HEK293 (cell line): ENCODE data around the gene ZCCHC7.

ENCODE experiments used
- CTCF ChIA-PET: fragments of 350-600 bp; formaldehyde crosslinking; extraction: SDS; loops from one replicate; lab custom pipeline; 2021; ENCODE audit warnings: antibody characterized with exemption; lab: Yijun Ruan, JAX
- POLR2A ChIA-PET: fragments of 300-600 bp; formaldehyde crosslinking; extraction: SDS; loops from one replicate; lab custom pipeline; 2020; ENCODE audit warnings: antibody characterized with exemption, inconsistent platforms; lab: Yijun Ruan, JAX
- H3K27ac ChIP-seq: fragments of 200-500 bp; sonication (Bioruptor generic); 2 replicates; pipeline ENCODE4 v1.5.1; 2014; ENCODE audit warnings: low read depth, low read length, control low read depth, inconsistent platforms; ENCODE audit errors: extremely low read depth
- H3K36me3 ChIP-seq, 2 experiments: fragments of 200-500 bp in 1 of 2; sonication (Bioruptor generic) in 1 of 2; 1 replicate in 1 of 2; 2 replicates in 1 of 2; pipeline ENCODE4 v1.5.1; 2014 to 2017; ENCODE audit warnings: inconsistent platforms in 2 of 2, low read length in 2 of 2; ENCODE audit not compliant: control insufficient read depth in 2 of 2, insufficient read depth in 1 of 2
- H3K4me1 ChIP-seq: fragments of 200-500 bp; sonication (Bioruptor generic); 2 replicates; pipeline ENCODE4 v1.5.1; 2014; ENCODE audit warnings: mild to moderate bottlenecking, low read length, inconsistent platforms; ENCODE audit not compliant: control insufficient read depth, insufficient read depth
- H3K4me3 ChIP-seq: 2 replicates; pipeline ENCODE4 v1.5.1; 2011; ENCODE audit warnings: low read depth, mild to moderate bottlenecking, control low read depth, low read length, moderate library complexity
- H3K9me3 ChIP-seq: fragments of 200-500 bp; sonication (Bioruptor generic); 2 replicates; pipeline ENCODE4 v1.5.1; 2014; ENCODE audit warnings: low read depth, low read length, inconsistent platforms; ENCODE audit not compliant: control insufficient read depth, insufficient read depth
- EGR2 ChIP-seq: fragments of 450-650 bp; formaldehyde crosslinking; IDR thresholded peaks from 2 replicates; pipeline ENCODE4 v1.5.1; 2016; ENCODE audit warnings: low read depth, missing biosample characterization, missing genetic modification characterization
- ELK4 ChIP-seq: IDR thresholded peaks from 2 replicates; pipeline ENCODE4 v1.6.1; 2011; ENCODE audit warnings: mild to moderate bottlenecking, low read depth, low read length, borderline replicate concordance
- FEZF1 ChIP-seq: fragments of 450-650 bp; formaldehyde crosslinking; IDR thresholded peaks from 2 replicates; pipeline ENCODE4 v1.5.1; 2016; ENCODE audit warnings: missing biosample characterization, missing genetic modification characterization
- INSM2 ChIP-seq: fragments of 450-650 bp; formaldehyde crosslinking; IDR thresholded peaks from 2 replicates; pipeline ENCODE4 v1.5.1; 2016; ENCODE audit warnings: missing biosample characterization, missing genetic modification characterization
- OSR2 ChIP-seq: fragments of 450-650 bp; formaldehyde crosslinking; IDR thresholded peaks from 2 replicates; pipeline ENCODE4 v1.5.1; 2016; ENCODE audit warnings: missing biosample characterization, missing genetic modification characterization
- PRDM4 ChIP-seq: fragments of 450-650 bp; formaldehyde crosslinking; IDR thresholded peaks from 2 replicates; pipeline ENCODE4 v1.5.1; 2017; ENCODE audit warnings: missing biosample characterization, missing genetic modification characterization
- PRDM6 ChIP-seq: fragments of 450-650 bp; formaldehyde crosslinking; IDR thresholded peaks from 2 replicates; pipeline ENCODE4 v1.5.1; 2017; ENCODE audit warnings: missing biosample characterization, missing genetic modification characterization
- SP2 ChIP-seq: fragments of 450-650 bp; formaldehyde crosslinking; IDR thresholded peaks from 2 replicates; pipeline ENCODE4 v1.5.1; 2016; ENCODE audit warnings: missing biosample characterization, missing genetic modification characterization
- SP7 ChIP-seq: fragments of 450-650 bp; formaldehyde crosslinking; IDR thresholded peaks from 2 replicates; pipeline ENCODE4 v1.5.1; 2016; ENCODE audit warnings: missing biosample characterization, missing genetic modification characterization
- ZBTB17 ChIP-seq: fragments of 450-650 bp; formaldehyde crosslinking; IDR thresholded peaks from 2 replicates; pipeline ENCODE4 v1.5.1; 2016; ENCODE audit warnings: missing biosample characterization, missing genetic modification characterization
- ZFHX2 ChIP-seq: fragments of 450-650 bp; formaldehyde crosslinking; conservative IDR thresholded peaks from 2 replicates; pipeline ENCODE4 v1.5.1; 2016; ENCODE audit warnings: missing biosample characterization, missing genetic modification characterization
- ZFP41 ChIP-seq: fragments of 450-650 bp; formaldehyde crosslinking; IDR thresholded peaks from 2 replicates; pipeline ENCODE4 v1.5.1; 2016; ENCODE audit warnings: missing biosample characterization, missing genetic modification characterization, borderline replicate concordance
- ZNF146 ChIP-seq: fragments of 450-650 bp; formaldehyde crosslinking; IDR thresholded peaks from 2 replicates; pipeline ENCODE4 v1.5.1; 2016; ENCODE audit warnings: missing biosample characterization, missing genetic modification characterization
- ZNF157 ChIP-seq: fragments of 450-650 bp; formaldehyde crosslinking; IDR thresholded peaks from 2 replicates; pipeline ENCODE4 v1.5.1; 2016; ENCODE audit warnings: missing biosample characterization, missing genetic modification characterization
- ZNF266 ChIP-seq: fragments of 450-650 bp; formaldehyde crosslinking; IDR thresholded peaks from 2 replicates; pipeline ENCODE4 v1.5.1; 2016; ENCODE audit warnings: missing biosample characterization, missing genetic modification characterization, low read depth
- ZNF324 ChIP-seq: fragments of 450-650 bp; formaldehyde crosslinking; IDR thresholded peaks from 2 replicates; pipeline ENCODE4 v1.5.1; 2016; ENCODE audit warnings: missing biosample characterization, missing genetic modification characterization
- ZNF350 ChIP-seq: fragments of 450-650 bp; formaldehyde crosslinking; IDR thresholded peaks from 2 replicates; pipeline ENCODE4 v1.5.0; 2017; ENCODE audit warnings: missing biosample characterization, mild to moderate bottlenecking, missing genetic modification characterization
- ZNF544 ChIP-seq: fragments of 450-650 bp; formaldehyde crosslinking; IDR thresholded peaks from 2 replicates; pipeline ENCODE4 v1.5.0; 2017; ENCODE audit warnings: missing biosample characterization, missing genetic modification characterization
- ZNF596 ChIP-seq: fragments of 450-650 bp; IDR thresholded peaks from 2 replicates; pipeline ENCODE4 v1.5.0; 2018; ENCODE audit warnings: missing biosample characterization, mild to moderate bottlenecking, missing genetic modification characterization, moderate library complexity
- ZNF626 ChIP-seq: fragments of 450-650 bp; sonication (Bioruptor Pico); formaldehyde crosslinking; IDR thresholded peaks from 2 replicates; pipeline ENCODE4 v1.5.1; 2018; ENCODE audit warnings: missing biosample characterization, missing genetic modification characterization, inconsistent platforms
- ZNF701 ChIP-seq: fragments of 450-650 bp; formaldehyde crosslinking; IDR thresholded peaks from 2 replicates; pipeline ENCODE4 v1.5.1; 2016; ENCODE audit warnings: missing biosample characterization, missing genetic modification characterization
- ZNF747 ChIP-seq: fragments of 450-650 bp; formaldehyde crosslinking; IDR thresholded peaks from 2 replicates; pipeline ENCODE4 v1.5.1; 2016; ENCODE audit warnings: missing biosample characterization, missing genetic modification characterization
- ZNF785 ChIP-seq: fragments of 450-650 bp; formaldehyde crosslinking; IDR thresholded peaks from 2 replicates; pipeline ENCODE4 v1.5.1; 2016; ENCODE audit warnings: missing biosample characterization, missing genetic modification characterization
- ZNF830 ChIP-seq: fragments of 450-650 bp; IDR thresholded peaks from 2 replicates; pipeline ENCODE4 v1.5.0; 2018; ENCODE audit warnings: missing biosample characterization, missing genetic modification characterization, low read depth, mild to moderate bottlenecking, moderate library complexity
- ZNF837 ChIP-seq: fragments of 450-650 bp; formaldehyde crosslinking; IDR thresholded peaks from 2 replicates; pipeline ENCODE4 v1.5.1; 2016; ENCODE audit warnings: missing biosample characterization, missing genetic modification characterization
- ZSCAN16 ChIP-seq: fragments of 450-650 bp; formaldehyde crosslinking; IDR thresholded peaks from 2 replicates; pipeline ENCODE4 v1.5.1; 2016; ENCODE audit warnings: missing biosample characterization, missing genetic modification characterization
- TF ChIP-seq, protein P1 (sequence below): fragments of 450-650 bp; formaldehyde crosslinking; IDR thresholded peaks from 2 replicates; pipeline ENCODE4 v1.5.1; 2016; ENCODE audit warnings: missing biosample characterization, missing genetic modification characterization

ZCCHC7 gene

GRCh38 chr9:37293664-37294524, 173.5 kb downstream of the ZCCHC7 start:
- TF ChIP-seq SP7 (peak; percentile 100), OSR2 (tag by site-specific recombination) (peak; percentile 71), PRDM6 (tag by site-specific recombination) (peak; percentile 63), FEZF1 (tag by site-specific recombination) (peak; percentile 31; the same call in 1 of the 2 replicates), ZNF544 (no peak), PRDM4 (tag by site-specific recombination) (peak; percentile 42), ZBTB17 (tag by site-specific recombination) (peak; percentile 46; the same call in 1 of the 2 replicates), ZNF837 (tag by site-specific recombination) (no peak)
- H3K27ac ChIP-seq: no peak overlapping the region
- ChIA-PET POLR2A (no interaction called here), CTCF (interaction anchor here (0.6 kb wide), 1 partner anchor 8 kb away, joined by 5 read pairs; no protein-coding TSS in a partner anchor)
- H3K36me3 ChIP-seq: no peaks in the 10 kb centered on the region
- H3K4me3 ChIP-seq: no peak overlapping the region
- H3K4me1 ChIP-seq: 0 out of 2 replicates have a peak, but pooled peaks cover 2% of the 10 kb centered on the region
- H3K9me3 ChIP-seq: no peaks in the 10 kb centered on the region

DNA sequence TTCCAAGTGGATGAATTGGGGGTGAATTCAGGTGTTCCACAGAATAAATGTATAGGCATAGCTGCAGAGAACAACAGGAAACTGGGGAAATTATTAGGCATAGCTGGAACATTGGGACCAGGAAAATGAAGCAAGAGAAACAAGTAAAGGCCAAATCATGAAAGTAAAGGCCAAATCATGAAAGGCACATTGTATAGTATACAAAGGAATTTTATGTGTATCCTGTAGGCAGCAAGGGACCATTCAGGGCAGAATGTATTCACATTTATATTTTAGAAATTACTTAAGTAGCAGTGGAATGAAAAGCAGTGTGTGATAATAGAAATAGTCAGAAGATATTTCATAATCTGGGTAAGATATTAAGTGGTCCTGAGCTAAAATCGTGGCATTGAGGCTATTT, 174.8 kb downstream of the ZCCHC7 start:
- Histone ChIP-seq H3K9me3 (no peaks in the 10 kb centered on the region), H3K4me1 (0 out of 2 replicates have a peak, but pooled peaks cover 2% of the 10 kb centered on the region), H3K36me3 (no peaks in the 10 kb centered on the region), H3K27ac (no peak overlapping the region), H3K4me3 (no peak overlapping the region)
- POLR2A ChIA-PET: no interaction called here
- CTCF ChIA-PET: interaction anchor here (0.7 to 1.9 kb wide), 4 partner anchors 11 to 1350 kb away, joined by 3 to 7 read pairs (median 4); no protein-coding TSS in a partner anchor
- TF ChIP-seq ZNF747 (tag by site-specific recombination): no peak
- TF ChIP-seq ZNF146: no peak
- no peak for TF ChIP-seq ZNF157
- no peak for TF ChIP-seq ZNF350 (tag by site-specific recombination)
- TF ChIP-seq ZNF596 (tag by site-specific recombination): no peak
- TF ChIP-seq INSM2 (tag by site-specific recombination): no peak
- no peak for TF ChIP-seq ZSCAN16 (tag by site-specific recombination)
- no peak for TF ChIP-seq ZNF626
- no peak for TF ChIP-seq ZNF830 (tag by site-specific recombination)
- no peak for TF ChIP-seq ZNF266 (tag by site-specific recombination)
- no peak for TF ChIP-seq ELK4
- no peak for TF ChIP-seq ZNF701
- no peak for TF ChIP-seq ZFP41 (tag by site-specific recombination)
- no peak for TF ChIP-seq ZNF324 (tag by site-specific recombination)
- TF ChIP-seq ZFHX2: no peak
- no peak for TF ChIP-seq EGR2 (tag by site-specific recombination)
- no peak for TF ChIP-seq SP2 (tag by site-specific recombination)
- TF ChIP-seq, protein P1, sequence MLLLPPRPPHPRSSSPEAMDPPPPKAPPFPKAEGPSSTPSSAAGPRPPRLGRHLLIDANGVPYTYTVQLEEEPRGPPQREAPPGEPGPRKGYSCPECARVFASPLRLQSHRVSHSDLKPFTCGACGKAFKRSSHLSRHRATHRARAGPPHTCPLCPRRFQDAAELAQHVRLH: no peak
- TF ChIP-seq ZNF785: no peak
